ENCODE results near the gene CC2D2B. TPM values are rescaled to one million over a fixed set of nuclear protein-coding genes. Genes with fewer than 3 reads are reported as not detected.

CC2D2B gene
- total and polyA plus RNA-seq, 2 of the 13 experiments (the other 11 are each of a cell fraction or from before 2014, with no cell fraction given), result 0.20 TPM; not detected in 1

GRCh38 chr10:96023168-96023567 lies 115.4 kb downstream of the CC2D2B start:
- Histone ChIP-seq H3K27me3 (ENCODE audit: control insufficient read depth in 1 of 2, insufficient read depth in 2 of 2, low read length in 2 of 2) (no peaks in the 10 kb centered on the region), H3K79me2 (ENCODE audit: insufficient read depth, low read length) (no peaks in the 10 kb centered on the region), H3K9ac (ENCODE audit: insufficient read depth, low read depth, low read length) (no peak overlapping the region), H2AFZ (ENCODE audit: low read length) (no peak overlapping the region), H3K9me3 (ENCODE audit: low read length) (no peaks in the 10 kb centered on the region), H3K4me3 (replicated peaks in 1 of 3; ENCODE audit: insufficient read depth in 1 of 3, low read depth in 2 of 3, low read length in 3 of 3) (no peak overlapping the region), H3K36me3 (replicated peaks in 1 of 2; ENCODE audit: control insufficient read depth in 1 of 2, insufficient read depth in 2 of 2, low read length in 2 of 2) (no peaks in the 10 kb centered on the region), H3K4me1 (ENCODE audit: insufficient read depth, low read length) (no peaks in the 10 kb centered on the region), H3K4me2 (ENCODE audit: low read depth, low read length) (no peak overlapping the region), H4K20me1 (ENCODE audit: insufficient read depth, low read length) (no peaks in the 10 kb centered on the region), H3K27ac (ENCODE audit: extremely low read length, insufficient read depth, low read length) (no peak overlapping the region)
- no peak for ATAC-seq
- no peak for FAIRE-seq
- no TSS peak for BruUV-seq (replicated peaks)
- POLR2A ChIA-PET, result no interaction called here
- CTCF ChIA-PET (ENCODE audit: low intra/inter-chr PET ratio, low total read pairs), result no interaction called here
- DNase-seq (ENCODE audit: low spot score), result no peak
- intact Hi-C loops (cut with micrococcal nuclease; ENCODE audit: unreplicated experiment), result no loop called here
- in situ Hi-C loops (cut with HindIII; ENCODE audit: extremely low pct_ligation_motif_present, low pct_unique_long_range_greater_than_20kb), result no loop called here
- TF ChIP-seq POLR2G (IDR thresholded peaks at IDR 0.05; ENCODE audit: low read depth, low read length), result no peak
- TF ChIP-seq PRDM15 (CRISPR knock-in tag; IDR thresholded peaks at IDR 0.05), result no peak
- no peak for TF ChIP-seq ZNF318 (CRISPR knock-in tag; IDR thresholded peaks at IDR 0.05)
- TF ChIP-seq ZNF609 (CRISPR knock-in tag; IDR thresholded peaks at IDR 0.05; ENCODE audit: borderline replicate concordance), result no peak
